Measurements from ENCODE around the gene XPR1.

Gene XPR1

DNA sequence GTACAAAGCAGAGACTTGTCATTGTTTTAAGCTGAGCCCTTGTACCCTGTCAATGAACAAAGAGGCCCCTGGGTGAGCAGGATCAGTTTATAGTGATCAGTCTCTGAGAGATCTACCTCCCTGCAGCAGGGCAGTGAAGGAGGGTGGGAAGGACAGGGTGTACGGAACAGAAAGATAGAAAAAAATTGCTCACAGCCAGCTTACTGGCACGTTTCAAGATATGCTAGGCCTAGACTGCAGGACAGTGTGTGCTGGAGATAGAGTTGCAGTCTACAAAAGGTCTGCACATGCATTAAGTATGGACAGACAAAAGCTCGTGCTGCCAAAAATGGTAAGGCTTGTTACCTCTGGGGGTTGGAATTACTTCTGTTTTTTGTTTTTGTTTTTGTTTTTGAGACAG, 38.4 kb upstream of the XPR1 start:
- TF ChIP-seq, protein P1, sequence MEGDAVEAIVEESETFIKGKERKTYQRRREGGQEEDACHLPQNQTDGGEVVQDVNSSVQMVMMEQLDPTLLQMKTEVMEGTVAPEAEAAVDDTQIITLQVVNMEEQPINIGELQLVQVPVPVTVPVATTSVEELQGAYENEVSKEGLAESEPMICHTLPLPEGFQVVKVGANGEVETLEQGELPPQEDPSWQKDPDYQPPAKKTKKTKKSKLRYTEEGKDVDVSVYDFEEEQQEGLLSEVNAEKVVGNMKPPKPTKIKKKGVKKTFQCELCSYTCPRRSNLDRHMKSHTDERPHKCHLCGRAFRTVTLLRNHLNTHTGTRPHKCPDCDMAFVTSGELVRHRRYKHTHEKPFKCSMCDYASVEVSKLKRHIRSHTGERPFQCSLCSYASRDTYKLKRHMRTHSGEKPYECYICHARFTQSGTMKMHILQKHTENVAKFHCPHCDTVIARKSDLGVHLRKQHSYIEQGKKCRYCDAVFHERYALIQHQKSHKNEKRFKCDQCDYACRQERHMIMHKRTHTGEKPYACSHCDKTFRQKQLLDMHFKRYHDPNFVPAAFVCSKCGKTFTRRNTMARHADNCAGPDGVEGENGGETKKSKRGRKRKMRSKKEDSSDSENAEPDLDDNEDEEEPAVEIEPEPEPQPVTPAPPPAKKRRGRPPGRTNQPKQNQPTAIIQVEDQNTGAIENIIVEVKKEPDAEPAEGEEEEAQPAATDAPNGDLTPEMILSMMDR (IDR thresholded peaks at IDR 0.05; ENCODE audit: low read depth, low read length, missing control alignments), result no peak
- H3K36me3 ChIP-seq (replicated peaks), result no peaks in the 10 kb centered on the region
- H3K4me3 ChIP-seq (ENCODE audit: low read depth, low read length), result no peak overlapping the region
- no peaks in the 10 kb centered on the region for H3K27me3 ChIP-seq (replicated peaks)
- in situ Hi-C loops (cut with HindIII; ENCODE audit: low pct_ligation_motif_present, low sequenced_read_pairs), result no loop called here
- no peak overlapping the region for H3K27ac ChIP-seq
- no peak for DNase-seq

DNA sequence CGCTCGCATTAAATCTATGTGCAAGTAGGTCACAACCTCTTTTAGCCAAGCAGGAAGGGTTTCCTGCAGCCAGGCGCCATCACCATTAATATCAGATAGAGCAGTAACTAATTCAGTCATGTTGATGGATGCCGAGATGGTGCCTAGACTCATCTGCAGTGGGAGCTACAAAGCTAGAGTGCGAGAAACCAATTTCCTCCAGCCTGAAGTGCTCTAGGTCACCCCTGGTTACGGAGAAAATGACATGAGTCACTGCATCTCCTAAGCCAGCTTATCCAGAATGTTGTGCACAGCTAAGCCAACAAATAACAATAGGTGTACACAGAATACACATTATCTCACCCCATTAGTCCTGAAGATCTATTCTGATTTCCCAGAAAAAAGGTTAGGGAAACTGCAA, 37.1 kb upstream of the XPR1 start:
- DNase-seq, result no peak
- in situ Hi-C loops (cut with HindIII; ENCODE audit: low pct_ligation_motif_present, low sequenced_read_pairs), result no loop called here
- H3K4me3 ChIP-seq (ENCODE audit: low read depth, low read length), result no peak overlapping the region
- H3K27ac ChIP-seq, result no peak overlapping the region
- no peaks in the 10 kb centered on the region for H3K27me3 ChIP-seq (replicated peaks)
- H3K36me3 ChIP-seq (replicated peaks), result no peaks in the 10 kb centered on the region
- TF ChIP-seq, protein P1 (IDR thresholded peaks at IDR 0.05; ENCODE audit: low read depth, low read length, missing control alignments), result no peak

GRCh38 chr1:180595966-180596365, 35.9 kb upstream of the XPR1 start:
- TF ChIP-seq, protein P1 (IDR thresholded peaks at IDR 0.05; ENCODE audit: low read depth, low read length, missing control alignments), result no peak
- in situ Hi-C loops (cut with HindIII; ENCODE audit: low pct_ligation_motif_present, low sequenced_read_pairs), result no loop called here
- H3K36me3 ChIP-seq (replicated peaks), result no peaks in the 10 kb centered on the region
- no peak overlapping the region for H3K4me3 ChIP-seq (ENCODE audit: low read depth, low read length)
- DNase-seq, result no peak
- no peak overlapping the region for H3K27ac ChIP-seq
- H3K27me3 ChIP-seq (replicated peaks), result no peaks in the 10 kb centered on the region

DNA sequence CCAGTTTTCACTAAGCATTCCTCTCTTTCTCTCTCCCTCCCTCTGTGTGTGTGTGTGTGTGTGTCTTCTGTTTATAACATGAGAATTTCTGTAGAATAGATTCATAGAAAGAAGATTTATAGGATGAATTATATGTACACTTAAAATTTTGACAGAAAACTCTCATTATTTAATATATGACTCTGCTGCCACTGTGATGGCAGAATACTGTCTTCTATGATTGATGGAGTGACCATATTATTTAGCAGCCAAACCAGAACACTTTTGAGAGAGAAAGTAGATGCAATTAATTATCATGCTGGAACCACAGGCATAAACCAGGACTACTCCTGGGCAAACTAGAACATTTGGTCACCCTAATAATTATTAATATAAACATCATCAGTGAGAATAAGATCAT, 34.3 kb upstream of the XPR1 start:
- Histone ChIP-seq H3K27ac (no peak overlapping the region), H3K27me3 (replicated peaks) (no peaks in the 10 kb centered on the region), H3K4me3 (ENCODE audit: low read depth, low read length) (no peak overlapping the region), H3K36me3 (replicated peaks) (no peaks in the 10 kb centered on the region)
- TF ChIP-seq, protein P1 (IDR thresholded peaks at IDR 0.05; ENCODE audit: low read depth, low read length, missing control alignments), result no peak
- DNase-seq, result no peak
- in situ Hi-C loops (cut with HindIII; ENCODE audit: low pct_ligation_motif_present, low sequenced_read_pairs), result no loop called here

- in situ Hi-C loops (cut with HindIII; ENCODE audit: low pct_ligation_motif_present, low sequenced_read_pairs), result no loop called here
- H3K27me3 ChIP-seq (replicated peaks), result no peaks in the 10 kb centered on the region
- H3K27ac ChIP-seq, result no peak overlapping the region
- H3K4me3 ChIP-seq (ENCODE audit: low read depth, low read length), result no peak overlapping the region
- DNase-seq, result no peak
- no peaks in the 10 kb centered on the region for H3K36me3 ChIP-seq (replicated peaks)
- TF ChIP-seq, protein P1 (IDR thresholded peaks at IDR 0.05; ENCODE audit: low read depth, low read length, missing control alignments), result no peak
These were observed 33.4 kb upstream of the XPR1 start for GRCh38 chr1:180598333-180598974.

GRCh38 chr1:180600343-180600742, 31.5 kb upstream of the XPR1 start:
- in situ Hi-C loops (cut with HindIII; ENCODE audit: low pct_ligation_motif_present, low sequenced_read_pairs), result no loop called here
- no peak overlapping the region for H3K4me3 ChIP-seq (ENCODE audit: low read depth, low read length)
- DNase-seq, result no peak
- TF ChIP-seq, protein P1 (IDR thresholded peaks at IDR 0.05; ENCODE audit: low read depth, low read length, missing control alignments), result no peak
- H3K27me3 ChIP-seq (replicated peaks), result no peaks in the 10 kb centered on the region
- H3K36me3 ChIP-seq (replicated peaks), result no peaks in the 10 kb centered on the region
- H3K27ac ChIP-seq, result no peak overlapping the region
